ENCODE measurements around the gene RAB26.
"Not testable (repeated sequence)": the region's sequence is repeated elsewhere in the genome, so short reads cannot be mapped to it uniquely, and the experiment has no call there.

DNA sequence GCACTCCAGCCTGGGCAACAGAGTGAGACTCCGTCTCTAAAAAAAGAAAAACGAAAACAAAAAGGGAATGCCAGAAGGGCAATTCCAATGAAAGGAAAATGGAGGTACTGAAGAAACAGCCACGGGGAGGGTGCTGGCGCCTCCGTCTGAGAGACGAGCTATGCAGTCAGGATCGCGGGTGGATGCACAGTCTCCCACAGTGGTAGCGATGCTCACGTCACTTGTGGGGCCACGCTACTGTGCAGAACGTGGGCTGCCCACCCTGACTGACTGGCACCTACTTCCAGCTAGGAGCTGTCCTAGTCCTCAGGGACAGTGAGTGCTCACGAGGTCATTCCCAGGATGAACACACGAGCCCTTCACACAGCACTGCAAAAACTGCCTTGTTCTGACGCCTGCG, 46.8 kb upstream of the RAB26 start:
- TF ChIP-seq CTCF (IDR thresholded peaks at IDR 0.05; ENCODE audit: low read length); EZH2 (IDR thresholded peaks at IDR 0.05; ENCODE audit: borderline replicate concordance, low read length): not testable (repeated sequence)

Measured in OCI-LY1 (cell line).